ENCODE data around the gene NETO2. TPM values are rescaled to one million over a fixed set of nuclear protein-coding genes. Genes with fewer than 3 reads are reported as not detected.

NETO2 gene
- total RNA-seq, 1 experiment from 2014 or later: 40.6 TPM

DNA sequence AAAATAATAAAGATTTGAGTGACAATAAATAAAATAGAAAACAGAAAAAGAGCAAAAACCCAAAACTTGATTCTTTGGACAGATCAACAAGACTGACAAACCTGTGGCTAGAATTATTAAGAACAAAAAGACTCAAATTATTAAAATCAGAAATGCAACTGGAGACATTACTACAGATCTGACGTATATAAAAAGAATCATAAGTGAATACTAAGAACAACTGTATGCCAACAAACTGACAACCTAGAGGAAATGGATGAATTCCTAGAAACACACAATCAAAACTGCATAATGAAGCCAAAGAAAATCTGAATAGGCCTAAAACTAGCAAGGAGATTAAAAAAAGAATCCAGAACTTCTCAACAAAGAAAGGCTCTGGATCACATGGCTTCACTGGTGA lies 47.4 kb downstream of the NETO2 start:
- H3K4me1 ChIP-seq (ENCODE audit: insufficient read depth, low read length): no peaks in the 10 kb centered on the region
- ATAC-seq: no peak
- H3F3A ChIP-seq (ENCODE audit: low read length, unreplicated experiment): no peaks in the 10 kb centered on the region
- no peaks in the 10 kb centered on the region for H3K79me2 ChIP-seq (ENCODE audit: low read length)
- no peaks in the 10 kb centered on the region for H3K27me3 ChIP-seq (ENCODE audit: low read length)
- no TSS peak for BruUV-seq (replicated peaks)
- no peak overlapping the region for H3K9ac ChIP-seq (ENCODE audit: low read length)
- H2AFZ ChIP-seq (ENCODE audit: low read length): no peak overlapping the region
- no peaks in the 10 kb centered on the region for H3K9me2 ChIP-seq (replicated peaks; ENCODE audit: low read length)
- H3K27ac ChIP-seq (ENCODE audit: low read length): no peak overlapping the region
- no peak for DNase-seq
- CTCF ChIA-PET: no interaction called here
- no peak overlapping the region for H3K4me2 ChIP-seq (ENCODE audit: low read length)
- H3K9me3 ChIP-seq (ENCODE audit: low read length): no peaks in the 10 kb centered on the region
- intact Hi-C loops (cut with micrococcal nuclease): no loop called here
- H4K20me1 ChIP-seq (ENCODE audit: low read length): no peaks in the 10 kb centered on the region
- TF ChIP-seq, protein P1, sequence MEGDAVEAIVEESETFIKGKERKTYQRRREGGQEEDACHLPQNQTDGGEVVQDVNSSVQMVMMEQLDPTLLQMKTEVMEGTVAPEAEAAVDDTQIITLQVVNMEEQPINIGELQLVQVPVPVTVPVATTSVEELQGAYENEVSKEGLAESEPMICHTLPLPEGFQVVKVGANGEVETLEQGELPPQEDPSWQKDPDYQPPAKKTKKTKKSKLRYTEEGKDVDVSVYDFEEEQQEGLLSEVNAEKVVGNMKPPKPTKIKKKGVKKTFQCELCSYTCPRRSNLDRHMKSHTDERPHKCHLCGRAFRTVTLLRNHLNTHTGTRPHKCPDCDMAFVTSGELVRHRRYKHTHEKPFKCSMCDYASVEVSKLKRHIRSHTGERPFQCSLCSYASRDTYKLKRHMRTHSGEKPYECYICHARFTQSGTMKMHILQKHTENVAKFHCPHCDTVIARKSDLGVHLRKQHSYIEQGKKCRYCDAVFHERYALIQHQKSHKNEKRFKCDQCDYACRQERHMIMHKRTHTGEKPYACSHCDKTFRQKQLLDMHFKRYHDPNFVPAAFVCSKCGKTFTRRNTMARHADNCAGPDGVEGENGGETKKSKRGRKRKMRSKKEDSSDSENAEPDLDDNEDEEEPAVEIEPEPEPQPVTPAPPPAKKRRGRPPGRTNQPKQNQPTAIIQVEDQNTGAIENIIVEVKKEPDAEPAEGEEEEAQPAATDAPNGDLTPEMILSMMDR (conservative IDR thresholded peaks at IDR 0.05; ENCODE audit: low read depth, low read length): no peak
- H3K4me3 ChIP-seq (ENCODE audit: low read length): no peak overlapping the region
- H3K36me3 ChIP-seq (ENCODE audit: low read depth, low read length): no peaks in the 10 kb centered on the region
- POLR2A ChIA-PET (ENCODE audit: unreplicated experiment): no interaction called here

DNA sequence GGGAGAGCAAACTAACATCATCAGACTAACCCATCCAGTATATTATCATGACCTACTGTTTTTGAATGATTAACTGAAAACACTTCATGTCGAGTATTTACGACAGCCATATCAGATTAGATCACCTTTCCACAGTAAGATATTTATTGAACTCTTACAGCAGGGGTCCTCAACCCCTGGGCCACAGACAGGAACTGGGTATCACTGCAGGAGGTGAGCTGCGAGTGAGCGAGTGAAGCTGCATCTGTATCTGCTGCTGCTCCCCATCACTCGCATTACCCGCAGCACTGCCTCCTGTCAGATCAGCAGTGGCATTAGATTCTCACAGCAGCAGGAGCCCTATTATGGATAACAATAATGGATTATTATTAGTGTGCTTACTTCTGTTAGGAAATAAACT lies 59.5 kb downstream of the NETO2 start:
- H3K4me3 ChIP-seq (ENCODE audit: low read length): no peak overlapping the region
- POLR2A ChIA-PET (ENCODE audit: unreplicated experiment): no interaction called here
- no TSS peak for BruUV-seq (replicated peaks)

DNA sequence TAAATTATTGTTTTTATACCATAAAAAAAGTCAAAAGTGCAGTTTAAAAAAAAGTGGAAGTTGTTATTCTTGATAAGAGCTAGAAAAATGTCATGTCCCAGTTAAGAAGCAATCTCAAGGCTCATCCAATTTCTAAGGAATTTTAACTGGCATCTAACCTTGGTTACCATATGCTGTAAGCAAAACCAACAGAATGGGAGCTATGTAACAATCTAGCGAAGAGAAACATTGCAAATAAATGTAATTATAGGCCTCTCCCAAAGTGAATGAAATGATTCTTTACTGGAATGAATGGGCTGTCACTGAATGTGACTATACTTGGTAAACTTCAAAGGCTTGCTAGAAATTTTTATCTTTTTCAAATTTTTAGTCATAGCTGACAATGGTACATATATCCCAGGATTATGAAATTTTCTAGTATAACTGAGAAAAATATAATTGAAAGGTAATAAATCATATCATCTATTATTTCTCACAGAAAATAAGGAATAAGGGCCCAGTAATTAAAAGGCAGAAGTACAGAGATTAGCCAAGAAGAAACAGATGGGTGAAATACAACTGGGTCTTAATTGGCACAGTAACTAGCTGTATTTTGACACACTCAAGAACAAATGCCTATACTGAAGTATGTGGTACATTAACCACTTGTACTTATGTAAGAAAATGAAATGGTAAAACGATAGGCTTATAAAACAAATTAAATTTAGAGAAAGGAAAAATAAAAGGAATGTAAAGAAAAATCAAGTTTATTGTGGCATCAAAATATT lies 61.5 kb downstream of the NETO2 start:
- no peaks in the 10 kb centered on the region for H4K20me1 ChIP-seq (ENCODE audit: low read length)
- no peaks in the 10 kb centered on the region for H3K27me3 ChIP-seq (ENCODE audit: low read length)
- no peaks in the 10 kb centered on the region for H3K36me3 ChIP-seq (ENCODE audit: low read depth, low read length)
- no peak overlapping the region for H3K27ac ChIP-seq (ENCODE audit: low read length)
- H3K79me2 ChIP-seq (ENCODE audit: low read length): no peaks in the 10 kb centered on the region
- intact Hi-C loops (cut with micrococcal nuclease): no loop called here
- DNase-seq (no peak), ATAC-seq (no peak)
- H3K9ac ChIP-seq (ENCODE audit: low read length): no peak overlapping the region
- no TSS peak for BruUV-seq (replicated peaks)
- H3K4me2 ChIP-seq (ENCODE audit: low read length): no peak overlapping the region
- no peak for TF ChIP-seq EZH2phosphoT487 (IDR thresholded peaks at IDR 0.05; ENCODE audit: borderline replicate concordance, low read length)
- TF ChIP-seq, protein P1 (conservative IDR thresholded peaks at IDR 0.05; ENCODE audit: low read depth, low read length): no peak
- no peak for TF ChIP-seq EZH2 (IDR thresholded peaks at IDR 0.05; ENCODE audit: low read length, unreplicated experiment)
- ChIA-PET CTCF (no interaction called here), POLR2A (ENCODE audit: unreplicated experiment) (no interaction called here)
- H3K4me3 ChIP-seq (ENCODE audit: low read length): no peak overlapping the region
- no peak overlapping the region for H2AFZ ChIP-seq (ENCODE audit: low read length)
- H3F3A ChIP-seq (ENCODE audit: low read length, unreplicated experiment): no peaks in the 10 kb centered on the region
- no peaks in the 10 kb centered on the region for H3K9me3 ChIP-seq (ENCODE audit: low read length)
- H3K9me2 ChIP-seq (replicated peaks; ENCODE audit: low read length): no peaks in the 10 kb centered on the region
- H3K4me1 ChIP-seq (ENCODE audit: insufficient read depth, low read length): no peaks in the 10 kb centered on the region

More for the DNA sequence above, 59.5 kb downstream of the NETO2 start:
- H4K20me1 ChIP-seq (ENCODE audit: low read length): no peaks in the 10 kb centered on the region
- H3K4me1 ChIP-seq (ENCODE audit: insufficient read depth, low read length): no peaks in the 10 kb centered on the region
- no peak overlapping the region for H2AFZ ChIP-seq (ENCODE audit: low read length)
- no peak overlapping the region for H3K9ac ChIP-seq (ENCODE audit: low read length)
- H3K36me3 ChIP-seq (ENCODE audit: low read depth, low read length): no peaks in the 10 kb centered on the region
- no peaks in the 10 kb centered on the region for H3K27me3 ChIP-seq (ENCODE audit: low read length)
- no peaks in the 10 kb centered on the region for H3K9me3 ChIP-seq (ENCODE audit: low read length)
- no peaks in the 10 kb centered on the region for H3K9me2 ChIP-seq (replicated peaks; ENCODE audit: low read length)
- H3K27ac ChIP-seq (ENCODE audit: low read length): no peak overlapping the region
- CTCF ChIA-PET: no interaction called here
- DNase-seq (no peak), ATAC-seq (no peak)
- no peaks in the 10 kb centered on the region for H3F3A ChIP-seq (ENCODE audit: low read length, unreplicated experiment)
- TF ChIP-seq, protein P1 (conservative IDR thresholded peaks at IDR 0.05; ENCODE audit: low read depth, low read length): no peak
- no peak for TF ChIP-seq EZH2phosphoT487 (IDR thresholded peaks at IDR 0.05; ENCODE audit: borderline replicate concordance, low read length)
- no peak overlapping the region for H3K4me2 ChIP-seq (ENCODE audit: low read length)
- intact Hi-C loops (cut with micrococcal nuclease): no loop called here
- H3K79me2 ChIP-seq (ENCODE audit: low read length): no peaks in the 10 kb centered on the region
